ENCODE measurements around the gene SYNGR1.

DNA sequence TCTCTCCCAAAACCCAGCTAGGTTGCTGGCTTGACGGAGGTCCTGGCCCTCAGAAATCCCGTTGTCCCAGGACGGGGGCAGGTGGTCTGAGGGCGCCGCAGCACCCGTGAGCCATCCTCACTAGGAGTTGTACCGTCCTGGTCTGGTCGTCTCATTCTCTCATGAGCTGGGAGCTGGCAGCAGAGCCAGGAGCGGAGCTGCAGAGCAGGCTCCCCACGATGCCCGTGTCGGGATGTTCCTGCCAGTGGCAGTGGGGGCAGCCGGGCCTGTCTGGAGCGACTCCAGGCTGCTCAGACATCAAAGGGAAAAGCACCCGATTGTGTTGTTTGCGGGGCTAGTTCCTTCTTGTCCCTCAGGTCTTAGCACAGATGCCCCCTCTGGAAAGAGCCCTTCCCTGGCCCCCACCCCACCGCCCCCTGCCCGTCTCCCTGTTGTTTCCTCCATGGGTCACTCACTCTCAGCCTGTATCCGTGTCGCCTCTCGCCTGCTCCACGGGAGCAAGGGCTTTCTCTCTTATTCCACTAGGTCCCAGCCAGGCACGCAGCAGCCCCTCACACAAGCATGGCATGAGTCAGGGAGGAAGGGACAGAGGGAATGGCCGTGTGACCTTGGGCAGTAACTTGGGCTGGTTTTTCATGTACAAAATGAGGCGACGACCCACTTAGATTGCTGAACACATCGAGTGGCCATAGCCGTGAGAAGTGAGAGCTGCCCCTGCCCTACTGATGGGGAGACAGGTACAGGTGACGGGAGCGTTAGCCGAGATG, 83.9 kb downstream of the SYNGR1 start:
- TF ChIP-seq, protein P1, sequence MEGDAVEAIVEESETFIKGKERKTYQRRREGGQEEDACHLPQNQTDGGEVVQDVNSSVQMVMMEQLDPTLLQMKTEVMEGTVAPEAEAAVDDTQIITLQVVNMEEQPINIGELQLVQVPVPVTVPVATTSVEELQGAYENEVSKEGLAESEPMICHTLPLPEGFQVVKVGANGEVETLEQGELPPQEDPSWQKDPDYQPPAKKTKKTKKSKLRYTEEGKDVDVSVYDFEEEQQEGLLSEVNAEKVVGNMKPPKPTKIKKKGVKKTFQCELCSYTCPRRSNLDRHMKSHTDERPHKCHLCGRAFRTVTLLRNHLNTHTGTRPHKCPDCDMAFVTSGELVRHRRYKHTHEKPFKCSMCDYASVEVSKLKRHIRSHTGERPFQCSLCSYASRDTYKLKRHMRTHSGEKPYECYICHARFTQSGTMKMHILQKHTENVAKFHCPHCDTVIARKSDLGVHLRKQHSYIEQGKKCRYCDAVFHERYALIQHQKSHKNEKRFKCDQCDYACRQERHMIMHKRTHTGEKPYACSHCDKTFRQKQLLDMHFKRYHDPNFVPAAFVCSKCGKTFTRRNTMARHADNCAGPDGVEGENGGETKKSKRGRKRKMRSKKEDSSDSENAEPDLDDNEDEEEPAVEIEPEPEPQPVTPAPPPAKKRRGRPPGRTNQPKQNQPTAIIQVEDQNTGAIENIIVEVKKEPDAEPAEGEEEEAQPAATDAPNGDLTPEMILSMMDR (IDR thresholded peaks at IDR 0.05), result no peak
- no peak for TF ChIP-seq POLR2A (IDR thresholded peaks at IDR 0.05)

Data from thyroid gland (tissue), 4 donors.